Measurements from ENCODE around the gene CPA5. TPM values are rescaled to one million over a fixed set of nuclear protein-coding genes. Genes with fewer than 3 reads are reported as not detected.

The CPA5 gene
- total and polyA plus RNA-seq, 2 of the 8 experiments (the other 6 are each of a cell fraction or from before 2014, with no cell fraction given) = 0.12 TPM; not detected in 1

DNA sequence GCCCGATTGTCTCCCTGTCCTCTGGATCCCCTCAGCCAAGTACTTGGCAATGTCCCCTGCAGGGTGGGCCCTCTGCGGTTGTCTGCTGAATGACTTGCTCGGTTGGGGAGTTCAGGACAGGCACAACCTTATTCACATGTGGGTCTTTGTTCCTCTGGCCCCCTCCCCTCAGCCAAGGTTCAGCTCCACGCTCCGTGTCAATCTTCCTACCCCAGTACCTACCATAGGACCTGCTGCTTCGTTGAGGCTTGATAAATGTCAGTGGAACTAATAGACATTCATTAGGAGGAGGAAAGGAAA, 7.1 kb downstream of the CPA5 start:
- Histone ChIP-seq H2BK5ac (ENCODE audit: low read depth, low read length) (no peak overlapping the region), H3K9ac (replicated peaks in 1 of 4; ENCODE audit: extremely low read depth in 1 of 4, low read depth in 3 of 4, low read length in 3 of 4) (no peak overlapping the region), H3K4me1 (replicated peaks in 1 of 4; ENCODE audit: control insufficient read depth in 3 of 4, insufficient read depth in 4 of 4, low read length in 3 of 4) (peaks cover 4 to 24% (median 15%) of the 10 kb centered on the region in 4 experiments), H3K56ac (replicated peaks; ENCODE audit: insufficient read length, low read depth, low read length) (no peak overlapping the region), H3K9me3 (ENCODE audit: insufficient read depth in 2 of 2, low read depth in 1 of 2, low read length in 1 of 2) (no peaks in the 10 kb centered on the region), H3K79me2 (ENCODE audit: control insufficient read depth in 1 of 2, insufficient read depth in 2 of 2, low read length in 2 of 2) (no peaks in the 10 kb centered on the region), H2BK12ac (ENCODE audit: low read depth, low read length) (0 out of 2 replicates have a peak overlapping the region, but pooled peaks have one; percentile 6), H3K23ac (ENCODE audit: insufficient read length) (no peak overlapping the region), H3K27me3 (replicated peaks in 1 of 4; ENCODE audit: control insufficient read depth in 3 of 4, extremely low read depth in 1 of 4, insufficient read depth in 3 of 4, low read length in 3 of 4) (no peaks in the 10 kb centered on the region), H3K79me1 (ENCODE audit: low read depth, low read length) (no peaks in the 10 kb centered on the region), H3K4me2 (ENCODE audit: insufficient read depth in 1 of 2, low read depth in 2 of 2, low read length in 2 of 2) (no peak overlapping the region), H4K91ac (replicated peaks; ENCODE audit: insufficient read length, low read length) (peak overlapping the region; percentile 17), H4K8ac (ENCODE audit: extremely low read depth, insufficient read depth, low read length) (no peak overlapping the region), H3K4me3 (ENCODE audit: extremely low read depth in 1 of 4, insufficient read depth in 2 of 4, low read depth in 3 of 4, low read length in 4 of 4) (no peak overlapping the region), H3K23me2 (ENCODE audit: low read depth, low read length) (no peaks in the 10 kb centered on the region), H4K20me1 (replicated peaks in 1 of 2; ENCODE audit: control insufficient read depth in 1 of 2, insufficient read depth in 2 of 2, low read length in 2 of 2) (no peaks in the 10 kb centered on the region), H2BK120ac (replicated peaks; ENCODE audit: low read depth, low read length) (no peak overlapping the region), H3K36me3 (ENCODE audit: control insufficient read depth in 2 of 4, insufficient read depth in 4 of 4, low read length in 3 of 4) (no peaks in the 10 kb centered on the region), H3K4ac (replicated peaks; ENCODE audit: insufficient read length, low read depth, low read length) (no peak overlapping the region), H2AFZ (ENCODE audit: low read length) (peak overlapping the region; percentile 67), H2AK5ac (ENCODE audit: low read depth, low read length) (no peak overlapping the region), H3K18ac (ENCODE audit: extremely low read depth, low read length) (no peak overlapping the region), H2BK15ac (ENCODE audit: low read length) (no peak overlapping the region), H3K27ac (ENCODE audit: low read depth, low read length) (no peak overlapping the region), H2BK20ac (ENCODE audit: low read length) (peak overlapping the region; percentile 9), H4K5ac (ENCODE audit: insufficient read length, low read depth, low read length) (no peak overlapping the region), H3K14ac (ENCODE audit: insufficient read length) (no peak overlapping the region)
- no peak for TF ChIP-seq GTF2F1 (IDR thresholded peaks at IDR 0.05; ENCODE audit: borderline replicate concordance, low read depth, low read length)
- no peak for TF ChIP-seq RNF2 (IDR thresholded peaks at IDR 0.05; ENCODE audit: borderline replicate concordance, low read depth, low read length, missing control alignments, poor library complexity, severe bottlenecking)
- TF ChIP-seq RXRA (IDR thresholded peaks at IDR 0.05; ENCODE audit: insufficient read depth, low read depth, low read length) = no peak
- TF ChIP-seq NRF1 (IDR thresholded peaks at IDR 0.05; ENCODE audit: low read depth, low read length) = no peak
- TF ChIP-seq BACH1 (IDR thresholded peaks at IDR 0.05; ENCODE audit: low read length) = no peak
- TF ChIP-seq JUN (IDR thresholded peaks at IDR 0.05; ENCODE audit: low read depth, low read length) = no peak
- TF ChIP-seq SP1 (IDR thresholded peaks at IDR 0.05; ENCODE audit: low read depth, low read length) = no peak
- TF ChIP-seq CBX8 (IDR thresholded peaks at IDR 0.05; ENCODE audit: borderline replicate concordance, low read depth, low read length) = no peak
- TF ChIP-seq TAF1 (IDR thresholded peaks at IDR 0.05; ENCODE audit: low read depth, low read length) = no peak
- TF ChIP-seq SUZ12 (IDR thresholded peaks at IDR 0.05; ENCODE audit: low read length) = no peak
- no peak for TF ChIP-seq CEBPB (IDR thresholded peaks at IDR 0.05; ENCODE audit: low read depth, low read length)
- no peak for TF ChIP-seq CBX5 (IDR thresholded peaks at IDR 0.05; ENCODE audit: low read depth, low read length)
- no peak for TF ChIP-seq EP300 (IDR thresholded peaks at IDR 0.05; ENCODE audit: borderline replicate concordance in 1 of 2, low read depth in 2 of 2, low read length in 2 of 2)
- TF ChIP-seq JUND (IDR thresholded peaks at IDR 0.05; ENCODE audit: low read length) = no peak
- TF ChIP-seq, protein P1, sequence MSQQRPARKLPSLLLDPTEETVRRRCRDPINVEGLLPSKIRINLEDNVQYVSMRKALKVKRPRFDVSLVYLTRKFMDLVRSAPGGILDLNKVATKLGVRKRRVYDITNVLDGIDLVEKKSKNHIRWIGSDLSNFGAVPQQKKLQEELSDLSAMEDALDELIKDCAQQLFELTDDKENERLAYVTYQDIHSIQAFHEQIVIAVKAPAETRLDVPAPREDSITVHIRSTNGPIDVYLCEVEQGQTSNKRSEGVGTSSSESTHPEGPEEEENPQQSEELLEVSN (IDR thresholded peaks at IDR 0.05) = no peak
- CTCF ChIA-PET (ENCODE audit: partially characterized antibody) = interaction anchor here (0.6 to 1.0 kb wide), 2 partner anchors 58 to 120 kb away, joined by 3 read pairs; partner anchors contain the start of gene CPA4
- WGBS, 2 experiments (ENCODE audit: extremely low coverage in 1 of 2, insufficient coverage in 1 of 2, insufficient read length in 1 of 2, insufficient replicate concordance in 2 of 2, low coverage in 1 of 2, low lambda C conversion rate in 2 of 2, missing lambda C conversion rate in 1 of 2) = 72% methylated on average over 6 of the region's 6 CpGs; no CpG with 5 or more reads in 1 of the 2 experiments
- FAIRE-seq = no peak
- POLR2A ChIA-PET (ENCODE audit: partially characterized antibody) = no interaction called here
- DNase-seq (ENCODE audit: low read depth in 1 of 2, low spot score in 2 of 2) = no peak

Measured in H1 (cell line).